GM19023 (cell line): Measurements from ENCODE around the gene PRSS38.

Source experiments
- ATAC-seq: cut with Tn5 transposase; IDR thresholded peaks from one replicate; pipeline ENCODE4 v1.9.1; 2021; ENCODE audit warnings: mild to moderate bottlenecking, moderate library complexity; ENCODE audit not compliant: unreplicated experiment

The PRSS38 gene

GRCh38 chr1:227778401-227778947, 37.0 kb upstream of the PRSS38 start:
- ATAC-seq = no peak

GRCh38 chr1:227779021-227779441, 36.4 kb upstream of the PRSS38 start:
- ATAC-seq = no peak

GRCh38 chr1:227779685-227780084, 35.8 kb upstream of the PRSS38 start:
- ATAC-seq = no peak

GRCh38 chr1:227780101-227781044, 35.1 kb upstream of the PRSS38 start:
- no peak for ATAC-seq

GRCh38 chr1:227781314-227781930, 34.1 kb upstream of the PRSS38 start:
- ATAC-seq = no peak

GRCh38 chr1:227782226-227782625, 33.2 kb upstream of the PRSS38 start:
- no peak for ATAC-seq

GRCh38 chr1:227785094-227785804, 30.2 kb upstream of the PRSS38 start:
- no peak for ATAC-seq

GRCh38 chr1:227785805-227786671, 29.4 kb upstream of the PRSS38 start:
- ATAC-seq = no peak

- no peak for ATAC-seq
Measured at GRCh38 chr1:227786673-227787512, 28.6 kb upstream of the PRSS38 start.

GRCh38 chr1:227787513-227788270, 27.8 kb upstream of the PRSS38 start:
- ATAC-seq = peak; percentile 88

- ATAC-seq = peak; percentile 68
Measured at GRCh38 chr1:227788271-227789083, 27.0 kb upstream of the PRSS38 start.

- no peak for ATAC-seq
Measured at GRCh38 chr1:227789084-227790033, 26.1 kb upstream of the PRSS38 start.

GRCh38 chr1:227790034-227790400, 25.5 kb upstream of the PRSS38 start:
- no peak for ATAC-seq

- ATAC-seq = no peak
Measured at GRCh38 chr1:227790868-227791267, 24.6 kb upstream of the PRSS38 start.

- ATAC-seq = no peak
Measured at GRCh38 chr1:227791425-227792143, 23.9 kb upstream of the PRSS38 start.
